H1 (cell line): ENCODE results near the gene DDI2. TPM values are rescaled to one million over a fixed set of nuclear protein-coding genes. Genes with fewer than 3 reads are reported as not detected.

Experiments used
- CTCF ChIA-PET: fragments of 300-600 bp; sonication (Branson Sonifier 250); formaldehyde crosslinking; loops from one replicate; lab custom pipeline; 2021; ENCODE audit not compliant: partially characterized antibody; lab: Charles Lee
- POLR2A ChIA-PET: fragments of 300-600 bp; sonication (Branson Sonifier 250); formaldehyde crosslinking; loops from one replicate; lab custom pipeline; 2021; ENCODE audit warnings: inconsistent platforms; ENCODE audit not compliant: partially characterized antibody; lab: Charles Lee
- DNase-seq, 2 experiments: peaks; one replicate each; pipeline versions ENCODE4 v3.0.0 to v3.0.0-alpha.2; 2010 to 2022; ENCODE audit warnings: low spot score in 2 of 2, low read depth in 1 of 2, mixed read lengths in 1 of 2
- FAIRE-seq: peaks from 2 replicates; lab custom pipeline; 2011; peaks lifted over from hg19 to GRCh38; lab: Jason Lieb, UNC
- H2AFZ ChIP-seq: 2 replicates; pipeline ENCODE4 v1.8.1; 2012; ENCODE audit warnings: low read length, inconsistent platforms
- H2AK5ac ChIP-seq: 2 replicates; pipeline ENCODE4 v1.6.1; 2013; ENCODE audit warnings: low read depth, low read length
- H2BK120ac ChIP-seq: replicated peaks from 2 replicates; pipeline ENCODE3; 2013; ENCODE audit warnings: low read depth, low read length, inconsistent platforms
- H2BK12ac ChIP-seq: 2 replicates; pipeline ENCODE4 v1.6.1; 2013; ENCODE audit warnings: low read depth, low read length
- H2BK15ac ChIP-seq: 2 replicates; pipeline ENCODE4 v1.6.1; 2013; ENCODE audit warnings: low read length
- H2BK20ac ChIP-seq: 2 replicates; pipeline ENCODE4 v1.6.1; 2013; ENCODE audit warnings: low read length
- H2BK5ac ChIP-seq: 2 replicates; pipeline ENCODE4 v1.6.1; 2013; ENCODE audit warnings: low read depth, low read length
- H3K14ac ChIP-seq: 2 replicates; pipeline ENCODE4 v1.6.1; 2013; ENCODE audit warnings: inconsistent platforms; ENCODE audit not compliant: insufficient read length
- H3K18ac ChIP-seq: 2 replicates; pipeline ENCODE4 v1.6.1; 2013; ENCODE audit warnings: low read length; ENCODE audit errors: extremely low read depth
- H3K23ac ChIP-seq: 2 replicates; pipeline ENCODE4 v1.6.1; 2013; ENCODE audit warnings: inconsistent platforms; ENCODE audit not compliant: insufficient read length
- H3K23me2 ChIP-seq: 2 replicates; pipeline ENCODE4 v1.6.1; 2013; ENCODE audit warnings: low read depth, low read length
- H3K27ac ChIP-seq: 2 replicates; pipeline ENCODE4 v1.6.1; 2011; ENCODE audit warnings: low read depth, low read length, inconsistent platforms
- H3K27me3 ChIP-seq, 4 experiments: replicated peaks in 1 of 4; 1 replicate in 1 of 4; 2 replicates in 3 of 4; pipeline versions ENCODE4 v1.6.1 to v1.8.1; 2011 to 2013; ENCODE audit warnings: low read length in 3 of 4, mild to moderate bottlenecking in 3 of 4, inconsistent platforms in 2 of 4, mixed read lengths in 2 of 4, moderate library complexity in 1 of 4; ENCODE audit not compliant: control insufficient read depth in 3 of 4, insufficient read depth in 3 of 4; ENCODE audit errors: extremely low read depth in 1 of 4
- H3K36me3 ChIP-seq, 4 experiments: 2 replicates each; pipeline versions ENCODE4 v1.6.1 to v1.8.1; 2011 to 2013; ENCODE audit warnings: mild to moderate bottlenecking in 4 of 4, low read length in 3 of 4, moderate library complexity in 2 of 4, control low read depth in 1 of 4, inconsistent platforms in 1 of 4; ENCODE audit not compliant: insufficient read depth in 4 of 4, control insufficient read depth in 2 of 4
- H3K4ac ChIP-seq: replicated peaks from 2 replicates; pipeline ENCODE3; 2013; ENCODE audit warnings: low read length, low read depth, mixed read lengths, inconsistent platforms; ENCODE audit not compliant: insufficient read length
- H3K4me1 ChIP-seq, 4 experiments: replicated peaks in 1 of 4; 1 replicate in 1 of 4; 2 replicates in 3 of 4; pipeline versions ENCODE4 v1.6.1 to v1.8.1; 2011 to 2013; ENCODE audit warnings: low read length in 3 of 4, inconsistent platforms in 2 of 4, mixed read lengths in 1 of 4; ENCODE audit not compliant: insufficient read depth in 4 of 4, control insufficient read depth in 3 of 4
- H3K4me2 ChIP-seq, 2 experiments: 2 replicates each; pipeline versions ENCODE4 v1.6.1 to v1.8.1; 2011 to 2013; ENCODE audit warnings: low read depth in 2 of 2, low read length in 2 of 2, control low read depth in 1 of 2, inconsistent platforms in 1 of 2, mild to moderate bottlenecking in 1 of 2; ENCODE audit not compliant: insufficient read depth in 1 of 2
- H3K4me3 ChIP-seq, 4 experiments: fragments of 200-600, 300-600 bp in 1 of 4; sonication (generic), shearing (Covaris generic), sonication (Bioruptor Twin) in 1 of 4; 2 replicates each; pipeline versions ENCODE4 v1.5.1 to v1.8.1; 2011 to 2016; ENCODE audit warnings: low read length in 4 of 4, low read depth in 3 of 4, control low read depth in 2 of 4, inconsistent platforms in 2 of 4, mild to moderate bottlenecking in 2 of 4, mixed read lengths in 1 of 4, moderate library complexity in 1 of 4; ENCODE audit not compliant: insufficient read depth in 2 of 4; ENCODE audit errors: extremely low read depth in 1 of 4
- H3K56ac ChIP-seq: replicated peaks from 2 replicates; pipeline ENCODE3; 2013; ENCODE audit warnings: low read depth, mild to moderate bottlenecking, mixed read lengths, low read length, inconsistent platforms; ENCODE audit not compliant: insufficient read length
- H3K79me1 ChIP-seq: 2 replicates; pipeline ENCODE4 v1.6.1; 2013; ENCODE audit warnings: low read depth, low read length, control low read depth
- H3K79me2 ChIP-seq, 2 experiments: 2 replicates each; pipeline versions ENCODE4 v1.6.1 to v1.8.1; 2012 to 2013; ENCODE audit warnings: low read length in 2 of 2, mild to moderate bottlenecking in 2 of 2, inconsistent platforms in 1 of 2; ENCODE audit not compliant: insufficient read depth in 2 of 2, control insufficient read depth in 1 of 2
- H3K9ac ChIP-seq, 4 experiments: replicated peaks in 1 of 4; 1 replicate in 1 of 4; 2 replicates in 3 of 4; pipeline versions ENCODE4 v1.6.1 to v1.8.1; 2011 to 2013; ENCODE audit warnings: low read depth in 3 of 4, low read length in 3 of 4, control low read depth in 2 of 4, mild to moderate bottlenecking in 2 of 4, moderate library complexity in 2 of 4, inconsistent platforms in 1 of 4; ENCODE audit errors: extremely low read depth in 1 of 4
- H3K9me3 ChIP-seq, 2 experiments: 2 replicates each; pipeline versions ENCODE4 v1.6.1 to v1.8.1; 2012 to 2013; ENCODE audit warnings: mild to moderate bottlenecking in 2 of 2, moderate library complexity in 2 of 2, control low read depth in 1 of 2, inconsistent platforms in 1 of 2, low read depth in 1 of 2, low read length in 1 of 2, mixed read lengths in 1 of 2; ENCODE audit not compliant: insufficient read depth in 2 of 2
- H4K20me1 ChIP-seq, 2 experiments: replicated peaks in 1 of 2; 2 replicates each; pipeline versions ENCODE3 to v1.8.1; 2011 to 2013; ENCODE audit warnings: inconsistent platforms in 2 of 2, low read length in 2 of 2, mild to moderate bottlenecking in 1 of 2; ENCODE audit not compliant: insufficient read depth in 2 of 2, control insufficient read depth in 1 of 2
- H4K5ac ChIP-seq: 2 replicates; pipeline ENCODE4 v1.6.1; 2013; ENCODE audit warnings: low read length, low read depth, mixed read lengths, inconsistent platforms; ENCODE audit not compliant: insufficient read length
- H4K8ac ChIP-seq: 2 replicates; pipeline ENCODE4 v1.8.0; 2013; ENCODE audit warnings: mild to moderate bottlenecking, moderate library complexity, low read length, inconsistent platforms; ENCODE audit not compliant: insufficient read depth; ENCODE audit errors: extremely low read depth
- H4K91ac ChIP-seq: replicated peaks from 2 replicates; pipeline ENCODE3; 2013; ENCODE audit warnings: low read length, mixed read lengths, inconsistent platforms; ENCODE audit not compliant: insufficient read length
- CHD1 ChIP-seq: IDR thresholded peaks from 2 replicates; pipeline ENCODE4 v1.6.1; 2012; ENCODE audit warnings: low read depth, low read length, improper control_type of control experiment
- GABPA ChIP-seq: IDR thresholded peaks from 2 replicates; pipeline ENCODE4 v1.6.1; 2011; ENCODE audit warnings: mild to moderate bottlenecking, low read length, moderate library complexity, borderline replicate concordance; ENCODE audit not compliant: insufficient read depth
- JUN ChIP-seq: IDR thresholded peaks from 2 replicates; pipeline ENCODE4 v1.6.1; 2011; ENCODE audit warnings: low read depth, mild to moderate bottlenecking, improper control_type of control experiment, low read length
- KDM1A ChIP-seq: fragments of 200-600, 300-600 bp; sonication (generic); IDR thresholded peaks from 2 replicates; pipeline ENCODE4 v1.7.1; 2016; ENCODE audit warnings: mild to moderate bottlenecking, low read length, borderline replicate concordance
- NANOG ChIP-seq: IDR thresholded peaks from 2 replicates; pipeline ENCODE4 v1.6.1; 2011; ENCODE audit warnings: low read length, low read depth, mild to moderate bottlenecking, inconsistent platforms; ENCODE audit not compliant: insufficient read depth, poor library complexity, severe bottlenecking
- NRF1 ChIP-seq: IDR thresholded peaks from 2 replicates; pipeline ENCODE4 v1.6.1; 2011; ENCODE audit warnings: mild to moderate bottlenecking, low read depth, low read length, improper control_type of control experiment
- POLR2A ChIP-seq, 2 experiments: IDR thresholded peaks; 1 replicate in 1 of 2; 2 replicates in 1 of 2; pipeline ENCODE4 v1.6.1; 2011; ENCODE audit warnings: low read depth in 2 of 2, low read length in 2 of 2, mild to moderate bottlenecking in 2 of 2; ENCODE audit errors: control extremely low read depth in 1 of 2
- RFX5 ChIP-seq: IDR thresholded peaks from 2 replicates; pipeline ENCODE4 v1.6.1; 2011; ENCODE audit warnings: low read depth, low read length, improper control_type of control experiment, borderline replicate concordance
- SIN3A ChIP-seq, 2 experiments: IDR thresholded peaks in 1 of 2; conservative IDR thresholded peaks in 1 of 2; 2 replicates each; pipeline ENCODE4 v1.6.1; 2011 to 2012; ENCODE audit warnings: low read length in 2 of 2, improper control_type of control experiment in 1 of 2, low read depth in 1 of 2, mild to moderate bottlenecking in 1 of 2
- SP1 ChIP-seq: IDR thresholded peaks from 2 replicates; pipeline ENCODE4 v1.6.1; 2011; ENCODE audit warnings: low read depth, low read length
- SRF ChIP-seq: IDR thresholded peaks from 2 replicates; pipeline ENCODE4 v1.6.1; 2011; ENCODE audit warnings: mild to moderate bottlenecking, low read depth, low read length, moderate library complexity
- WGBS, 2 experiments: shearing (Covaris generic) in 1 of 2; methylation state at CpG; one replicate each; pipeline versions ENCODE4 v1.1.6 to v1.1.7; 2013 to 2015; ENCODE audit warnings: low lambda C conversion rate in 2 of 2, mixed read lengths in 2 of 2, inconsistent platforms in 1 of 2, low coverage in 1 of 2, missing lambda C conversion rate in 1 of 2; ENCODE audit not compliant: insufficient replicate concordance in 2 of 2, insufficient coverage in 1 of 2, insufficient read length in 1 of 2; ENCODE audit errors: extremely low coverage in 1 of 2, missing lambda C conversion rate in 1 of 2; 5-methylcytosine and 5-hydroxymethylcytosine counted together
- polyA plus RNA-seq, 7 experiments: library from polyadenylated mRNA; depleted of rRNA in 3 of 7; stranded (reverse) in 5 of 7; unstranded in 2 of 7; fragments of >200 nt in 5 of 7; fragments of 200-250 nt in 2 of 7; gene quantifications; 1 replicate in 5 of 7; 2 replicates in 1 of 7; 4 replicates in 1 of 7; pipeline versions ENCODE4 v1.2.1 to v1.2.3, GENCODE V29; 2011 to 2013; ENCODE audit warnings: missing spikeins in 2 of 7, mixed read lengths in 2 of 7
- total RNA-seq: library from RNA; stranded (reverse); fragmentation: NEBNext Ultra II Directional; extraction: Animal tissue kit (Norgen Biotek cat#: 25700); gene quantifications from 2 replicates; pipeline ENCODE4 v1.2.1, GENCODE V29; 2021
- TF ChIP-seq, protein P1 (sequence below), 3 experiments: IDR thresholded peaks; 1 replicate in 2 of 3; 2 replicates in 1 of 3; pipeline versions ENCODE4 v1.5.1 to v1.6.1; 2011; ENCODE audit warnings: low read length in 3 of 3, mild to moderate bottlenecking in 3 of 3, inconsistent platforms in 2 of 3, low read depth in 1 of 3, moderate library complexity in 1 of 3; ENCODE audit not compliant: insufficient read depth in 1 of 3; ENCODE audit errors: control extremely low read depth in 1 of 3

Gene DDI2
- total and polyA plus RNA-seq, 2 of the 8 experiments (the other 6 are each of a cell fraction or from before 2014, with no cell fraction given): 7.7 to 38.3 TPM

DNA sequence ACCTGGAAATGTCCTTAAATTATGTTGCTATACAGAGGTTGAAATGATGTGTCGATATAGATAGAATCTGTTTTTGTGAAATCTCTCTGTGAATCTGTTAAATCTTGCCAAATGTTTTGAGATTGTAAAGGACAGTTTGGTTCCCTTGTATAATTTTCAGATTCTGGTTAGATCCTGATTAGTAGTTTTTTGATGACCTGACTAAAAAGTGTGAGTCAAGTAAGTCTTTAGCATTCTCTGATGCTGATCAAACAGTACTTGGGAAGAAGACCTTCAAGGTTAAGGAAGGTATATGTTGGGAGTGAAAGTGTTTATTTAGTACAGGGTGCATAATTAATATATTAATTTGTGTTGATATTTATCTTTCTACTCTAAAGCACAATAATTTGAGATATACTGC is 32.7 kb downstream of the DDI2 start:
- Histone ChIP-seq H3K14ac (no peak overlapping the region), H2BK12ac (no peak overlapping the region), H3K4ac (no peak overlapping the region), H3K27ac (no peak overlapping the region), H2AK5ac (no peak overlapping the region), H2AFZ (no peak overlapping the region), H3K4me1 (no peaks in the 10 kb centered on the region), H3K4me2 (no peak overlapping the region), H3K56ac (no peak overlapping the region), H4K91ac (no peak overlapping the region), H3K27me3 (no peaks in the 10 kb centered on the region), H3K23me2 (no peaks in the 10 kb centered on the region), H4K20me1 (no peaks in the 10 kb centered on the region), H4K8ac (no peak overlapping the region), H2BK5ac (no peak overlapping the region), H2BK120ac (no peak overlapping the region), H3K36me3 (peaks cover 4 to 50% (median 29%) of the 10 kb centered on the region in 4 experiments; a peak in 7 of 8 replicates), H3K18ac (no peak overlapping the region), H3K9ac (no peak overlapping the region), H3K79me1 (no peaks in the 10 kb centered on the region; the same call in none of the 2 replicates), H3K9me3 (no peaks in the 10 kb centered on the region), H3K79me2 (peaks cover 0 to 3% of the 10 kb centered on the region in 2 experiments; a peak in 1 of 4 replicates), H3K4me3 (no peak overlapping the region), H2BK20ac (no peak overlapping the region), H2BK15ac (no peak overlapping the region), H4K5ac (no peak overlapping the region), H3K23ac (no peak overlapping the region)
- POLR2A ChIA-PET: interaction anchor here (0.8 kb wide), 1 partner anchor 10 kb away, joined by 3 read pairs; no protein-coding TSS in a partner anchor
- CTCF ChIA-PET: interaction anchor here (0.9 to 1.4 kb wide), 3 partner anchors 9 to 20 kb away, joined by 3 to 4 read pairs (median 3); no protein-coding TSS in a partner anchor
- 93% methylated on average over 1 of the region's 1 CpG; no CpG with 5 or more reads in 1 of the 2 experiments for WGBS, 2 experiments
- FAIRE-seq (no peak), DNase-seq (no peak)
- TF ChIP-seq GABPA (no peak), CHD1 (no peak), NANOG (no peak), SP1 (no peak), JUN (no peak), NRF1 (no peak), RFX5 (no peak), SIN3A (conservative IDR thresholded peaks at IDR 0.05 in 1 of 2, IDR thresholded peaks at IDR 0.05 in 1 of 2; ENCODE audit: low read depth in 1 of 2, low read length in 2 of 2) (no peak), KDM1A (no peak), SRF (no peak), POLR2A (IDR thresholded peaks at IDR 0.05; ENCODE audit: control extremely low read depth in 1 of 2, low read depth in 2 of 2, low read length in 2 of 2) (no peak)
- TF ChIP-seq, protein P1, sequence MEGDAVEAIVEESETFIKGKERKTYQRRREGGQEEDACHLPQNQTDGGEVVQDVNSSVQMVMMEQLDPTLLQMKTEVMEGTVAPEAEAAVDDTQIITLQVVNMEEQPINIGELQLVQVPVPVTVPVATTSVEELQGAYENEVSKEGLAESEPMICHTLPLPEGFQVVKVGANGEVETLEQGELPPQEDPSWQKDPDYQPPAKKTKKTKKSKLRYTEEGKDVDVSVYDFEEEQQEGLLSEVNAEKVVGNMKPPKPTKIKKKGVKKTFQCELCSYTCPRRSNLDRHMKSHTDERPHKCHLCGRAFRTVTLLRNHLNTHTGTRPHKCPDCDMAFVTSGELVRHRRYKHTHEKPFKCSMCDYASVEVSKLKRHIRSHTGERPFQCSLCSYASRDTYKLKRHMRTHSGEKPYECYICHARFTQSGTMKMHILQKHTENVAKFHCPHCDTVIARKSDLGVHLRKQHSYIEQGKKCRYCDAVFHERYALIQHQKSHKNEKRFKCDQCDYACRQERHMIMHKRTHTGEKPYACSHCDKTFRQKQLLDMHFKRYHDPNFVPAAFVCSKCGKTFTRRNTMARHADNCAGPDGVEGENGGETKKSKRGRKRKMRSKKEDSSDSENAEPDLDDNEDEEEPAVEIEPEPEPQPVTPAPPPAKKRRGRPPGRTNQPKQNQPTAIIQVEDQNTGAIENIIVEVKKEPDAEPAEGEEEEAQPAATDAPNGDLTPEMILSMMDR (IDR thresholded peaks at IDR 0.05; ENCODE audit: control extremely low read depth in 1 of 3, insufficient read depth in 1 of 3, low read depth in 1 of 3, low read length in 3 of 3): no peak
